ENCODE data around the gene RRAGC. TPM values are rescaled to one million over a fixed set of nuclear protein-coding genes. Genes with fewer than 3 reads are reported as not detected.

RRAGC gene
- total and polyA plus RNA-seq, 2 experiments from 2014 or later: 9.3 to 12.8 TPM

- Histone ChIP-seq H3K4me3 (no peak overlapping the region), H3K27me3 (ENCODE audit: insufficient read depth) (no peaks in the 10 kb centered on the region), H3K4me1 (ENCODE audit: insufficient read depth) (peaks cover 6% of the 10 kb centered on the region; the same call in 1 of the 2 replicates), H3K27ac (ENCODE audit: low read depth) (no peak overlapping the region), H3K36me3 (ENCODE audit: insufficient read depth) (0 out of 2 replicates have a peak, but pooled peaks cover 6% of the 10 kb centered on the region), H3K9me2 (ENCODE audit: insufficient read depth) (no peaks in the 10 kb centered on the region), H3F3A (replicated peaks; ENCODE audit: low read depth) (no peaks in the 10 kb centered on the region), H2AFZ (no peak overlapping the region), H4K20me1 (replicated peaks; ENCODE audit: insufficient read depth) (no peaks in the 10 kb centered on the region), H3K79me2 (replicated peaks; ENCODE audit: insufficient read depth) (no peaks in the 10 kb centered on the region), H3K4me2 (no peak overlapping the region)
- peak; percentile 95 for DNase-seq (ENCODE audit: low spot score)
- Mint-ChIP-seq H3K9me3 (no peaks in the 10 kb centered on the region), H3K27me3 (ENCODE audit: insufficient read depth, low read depth, poor library complexity) (peaks cover 9% of the 10 kb centered on the region), H3K4me3 (no peak overlapping the region), H3K4me1 (peaks cover 11% of the 10 kb centered on the region; the same call in 2 of the 3 replicates), H3K36me3 (ENCODE audit: low read depth) (peaks cover 14% of the 10 kb centered on the region; the same call in 2 of the 3 replicates), H3K27ac (no peak overlapping the region)
- peak; percentile 97 for ATAC-seq
- no peak for TF ChIP-seq ZNF114 (CRISPR knock-in tag; IDR thresholded peaks at IDR 0.05)
- TF ChIP-seq ZNF462 (CRISPR knock-in tag; IDR thresholded peaks at IDR 0.05): no peak
- no peak for TF ChIP-seq POLR2AphosphoS5 (IDR thresholded peaks at IDR 0.05; ENCODE audit: low read depth)
- TF ChIP-seq CTCF (conservative IDR thresholded peaks at IDR 0.05; ENCODE audit: low read depth in 2 of 2): peak; percentile 90 to 95
- TF ChIP-seq JUNB (IDR thresholded peaks at IDR 0.05; ENCODE audit: unreplicated experiment): no peak
These were observed 24.4 kb downstream of the RRAGC start for GRCh38 chr1:38834937-38835827.
